Measurements from ENCODE around the gene GATAD2A.

The GATAD2A gene

DNA sequence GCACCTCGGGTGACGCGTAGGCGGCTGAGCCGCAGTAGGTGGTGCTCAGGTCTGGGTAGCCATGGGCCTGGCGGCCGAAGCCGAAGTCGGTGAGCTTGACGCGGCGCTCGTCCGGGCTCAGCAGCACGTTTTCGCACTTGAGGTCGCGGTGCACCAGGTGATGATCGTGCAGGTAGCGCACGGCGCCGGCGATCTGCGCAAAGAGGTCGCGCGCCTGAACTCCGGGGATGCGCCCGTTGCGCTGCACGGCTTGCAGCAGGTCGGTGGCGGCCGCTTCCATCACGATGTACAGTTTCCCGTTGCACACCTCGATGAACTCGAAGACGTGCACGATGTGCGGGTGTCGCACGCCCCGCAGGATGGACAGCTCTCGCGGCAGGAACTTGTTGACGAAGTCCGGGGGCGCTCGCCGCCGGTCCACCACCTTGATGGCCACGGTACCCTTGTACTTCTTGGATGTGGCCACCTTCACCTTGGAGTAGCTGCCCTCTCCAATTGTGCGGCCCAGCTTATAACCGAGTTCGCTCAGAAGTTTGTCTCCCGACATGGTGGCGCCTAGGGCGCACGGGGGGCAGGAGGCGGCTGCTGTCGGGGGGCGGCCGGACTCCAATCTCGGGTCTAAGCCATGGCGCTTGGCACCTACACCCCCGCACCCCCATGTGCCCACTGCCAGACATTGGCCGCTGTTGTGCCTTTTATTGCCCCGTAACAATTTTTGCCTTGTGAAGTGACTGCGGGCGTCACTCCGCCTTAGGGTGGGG lies 109.6 kb downstream of the GATAD2A start, which contains the start of gene TSSK6:
TSSK6 (minus strand) TSS at position 668 of the 761 bp plus-strand sequence; CDS start at position 547, 121 bp downstream.
- no peak for DNase-seq

DNA sequence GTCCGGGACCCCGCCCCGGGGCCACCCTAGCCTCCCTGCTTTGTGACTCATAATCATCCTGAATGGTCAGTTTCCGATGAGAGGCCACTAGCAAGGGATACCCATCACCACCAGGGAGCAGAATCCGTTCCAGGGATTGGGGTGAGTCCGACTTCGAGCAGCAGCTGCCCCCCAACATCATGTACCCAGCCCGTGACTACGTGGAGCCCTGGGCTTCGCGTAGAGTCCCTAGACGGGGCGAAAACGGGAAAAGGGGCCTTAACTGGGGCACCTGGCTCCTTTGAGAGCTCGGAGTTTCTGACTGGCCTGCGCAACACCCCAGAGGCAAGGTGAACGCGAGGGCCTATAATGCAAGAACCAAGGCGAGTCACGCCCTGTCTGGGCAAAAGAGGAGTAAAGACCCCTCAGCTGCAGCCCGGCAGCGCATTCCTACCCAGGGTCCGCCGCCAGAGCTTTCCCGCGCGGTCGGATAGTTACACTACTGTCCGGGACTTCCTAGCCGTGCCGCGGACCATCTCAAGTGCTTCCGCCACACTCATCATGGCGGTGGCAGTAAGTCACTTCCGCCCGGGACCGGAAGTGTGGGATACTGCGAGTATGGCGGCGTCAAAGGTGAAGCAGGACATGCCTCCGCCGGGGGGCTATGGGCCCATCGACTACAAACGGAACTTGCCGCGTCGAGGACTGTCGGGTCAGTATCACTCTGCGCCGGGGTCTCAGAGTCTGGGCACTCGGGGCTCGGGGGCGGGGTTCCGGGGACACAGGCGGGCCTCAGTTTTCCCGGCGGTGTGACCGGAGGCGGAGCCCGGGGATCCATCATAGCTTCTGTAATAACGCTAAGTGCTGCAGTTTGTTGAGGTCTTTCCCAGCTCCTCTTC lies 110.4 kb downstream of the GATAD2A start, which contains the start of gene NDUFA13:
NDUFA13 (plus strand) TSS at position 584 of the 878 bp plus-strand sequence; CDS start at position 598, 14 bp downstream.
- DNase-seq, result peak; percentile 93

DNA sequence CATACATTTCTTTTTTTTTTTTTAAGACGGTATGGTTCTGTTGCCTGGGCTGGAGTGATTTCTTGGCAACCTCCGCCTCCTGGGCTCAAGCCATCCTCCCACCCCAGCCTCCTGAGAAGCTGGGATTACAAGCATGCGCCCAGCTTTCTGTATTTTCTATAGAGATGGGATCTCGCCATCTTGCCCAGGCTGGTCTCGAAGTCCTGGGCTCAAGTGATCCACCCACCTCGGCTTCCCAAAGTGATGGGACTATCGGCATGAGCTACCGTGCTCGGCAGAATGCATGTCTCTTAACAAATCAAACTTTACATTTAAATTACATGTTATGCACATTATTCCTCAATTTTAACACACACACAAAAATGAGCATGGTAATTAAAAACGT lies 111.8 kb downstream of the GATAD2A start:
- DNase-seq, result no peak

DNA sequence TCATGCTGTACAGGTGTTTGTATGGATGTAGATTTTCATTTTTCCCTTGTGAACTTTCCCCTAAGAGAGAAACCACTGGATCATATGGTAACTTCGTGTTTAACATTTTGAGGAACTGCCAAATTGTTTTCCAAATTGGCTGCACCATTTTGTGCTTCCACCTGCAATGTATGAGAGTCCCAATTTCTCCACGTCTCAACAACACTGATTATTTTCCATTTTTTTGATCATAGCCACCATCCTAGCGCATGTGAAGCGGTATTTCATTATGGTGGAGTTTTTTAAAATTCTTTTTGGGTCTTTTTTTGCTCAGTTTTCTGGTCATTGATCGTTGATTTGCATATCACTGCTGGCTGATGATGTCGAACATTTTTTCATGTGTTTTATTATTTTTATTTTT lies 115.5 kb downstream of the GATAD2A start:
- no peak for DNase-seq

DNA sequence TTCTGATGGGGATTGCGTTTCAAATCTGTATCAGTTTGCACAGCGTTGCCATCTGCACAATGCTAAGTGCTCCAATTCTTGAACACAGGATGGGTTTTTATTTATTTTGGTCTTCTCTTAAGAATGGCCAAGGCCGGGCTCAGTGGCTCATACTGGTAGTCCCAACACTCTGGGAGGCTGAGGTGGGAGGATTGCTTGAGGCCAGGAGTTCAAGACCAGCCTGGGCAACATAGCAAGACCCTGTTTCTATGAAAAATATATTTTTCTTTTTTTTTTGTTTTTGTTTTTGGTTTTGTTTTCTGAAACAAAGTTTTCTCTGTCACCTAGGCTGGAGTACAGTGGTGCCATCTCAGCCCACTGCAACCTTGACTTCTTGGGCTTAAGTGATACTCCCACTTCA lies 117.7 kb downstream of the GATAD2A start:
- no peak for DNase-seq

- DNase-seq, result no peak
These were observed 118.6 kb downstream of the GATAD2A start for GRCh38 chr19:19524053-19524452.

DNA sequence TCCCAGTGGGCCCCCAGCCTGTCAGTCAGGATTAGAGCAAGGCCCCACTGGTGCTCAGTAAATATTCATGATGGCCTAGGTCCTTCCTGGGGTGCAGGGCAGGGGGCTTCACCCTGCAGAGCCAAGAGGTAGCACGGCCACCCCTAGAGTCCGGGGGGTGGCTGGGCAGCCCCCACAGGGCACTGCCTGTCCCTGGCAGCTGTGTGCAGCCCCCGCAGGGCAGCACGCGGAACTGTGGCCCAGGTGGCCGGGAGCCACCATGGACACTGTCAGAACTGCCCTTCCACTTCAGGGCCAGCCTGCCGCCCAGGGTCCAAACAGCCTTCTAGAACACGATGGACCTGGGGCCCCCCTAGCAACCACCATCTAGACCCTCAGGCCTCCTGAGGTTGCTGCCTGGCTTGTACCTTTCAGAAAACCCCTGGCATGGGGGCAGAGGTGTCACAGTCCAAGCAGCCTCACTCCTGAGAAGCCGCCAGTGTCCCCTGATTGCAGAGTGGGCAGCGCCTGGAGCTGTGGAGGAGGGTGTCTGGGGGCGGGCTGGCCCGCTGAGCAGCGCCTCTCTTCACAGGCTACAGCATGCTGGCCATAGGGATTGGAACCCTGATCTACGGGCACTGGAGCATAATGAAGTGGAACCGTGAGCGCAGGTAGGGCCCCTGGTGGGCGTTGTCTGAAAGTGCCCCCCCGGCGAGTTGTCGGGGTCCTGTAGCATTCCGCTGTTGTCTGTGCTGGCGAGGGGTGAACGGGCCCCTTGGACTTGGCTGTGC lies 120.3 kb downstream of the GATAD2A start:
- DNase-seq, result no peak

DNA sequence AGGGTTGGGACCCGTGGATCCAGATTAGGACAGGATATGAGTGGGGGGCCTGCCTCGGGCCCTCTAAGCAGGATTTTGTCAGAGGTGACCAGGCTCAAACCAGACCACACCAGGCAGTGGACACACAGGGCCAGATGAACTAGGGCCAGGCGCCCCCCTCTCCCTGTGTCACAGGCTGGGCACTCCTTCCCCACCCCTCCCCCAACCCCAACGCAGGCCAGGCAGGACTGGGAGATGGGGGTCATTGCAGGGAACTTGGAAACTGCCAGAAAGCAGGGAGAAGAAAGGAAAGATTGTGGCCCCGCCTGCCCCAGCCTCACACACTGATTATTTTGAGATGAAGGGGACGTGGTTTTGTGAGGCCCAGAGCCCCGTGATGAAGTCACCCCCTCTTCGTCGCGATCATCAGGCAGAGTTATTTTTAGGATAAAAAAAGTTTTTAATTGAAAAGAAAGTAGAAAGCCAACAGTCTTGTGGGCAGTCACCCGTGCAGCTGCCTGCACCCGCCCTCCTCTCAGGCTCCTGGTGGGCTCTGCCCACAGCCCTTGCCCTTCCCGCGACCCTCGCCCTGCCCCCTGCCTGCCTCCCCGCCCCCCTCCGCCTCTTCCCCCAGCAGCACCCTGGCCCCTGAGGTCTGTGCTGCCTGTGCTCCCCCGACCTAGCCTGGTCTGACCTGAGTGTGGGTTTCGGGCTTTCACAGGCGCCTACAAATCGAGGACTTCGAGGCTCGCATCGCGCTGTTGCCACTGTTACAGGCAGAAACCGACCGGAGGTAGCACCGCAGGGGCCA lies 121.3 kb downstream of the GATAD2A start:
- DNase-seq, result no peak

DNA sequence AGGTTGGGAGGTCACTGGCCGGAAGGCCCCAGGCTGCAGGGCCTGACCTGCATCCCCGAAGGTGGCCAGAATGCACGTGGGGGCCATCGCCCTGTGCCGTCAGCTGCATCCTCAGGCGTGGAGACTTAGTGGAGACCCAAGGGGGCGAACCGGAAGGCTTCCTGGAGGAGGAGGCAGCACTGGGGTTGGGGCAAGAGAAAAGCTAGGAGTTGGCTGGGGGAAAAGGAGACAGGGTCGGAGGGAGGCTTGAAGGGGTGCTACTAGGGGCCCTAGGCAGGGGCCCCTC lies 121.8 kb downstream of the GATAD2A start:
- DNase-seq, result no peak

DNA sequence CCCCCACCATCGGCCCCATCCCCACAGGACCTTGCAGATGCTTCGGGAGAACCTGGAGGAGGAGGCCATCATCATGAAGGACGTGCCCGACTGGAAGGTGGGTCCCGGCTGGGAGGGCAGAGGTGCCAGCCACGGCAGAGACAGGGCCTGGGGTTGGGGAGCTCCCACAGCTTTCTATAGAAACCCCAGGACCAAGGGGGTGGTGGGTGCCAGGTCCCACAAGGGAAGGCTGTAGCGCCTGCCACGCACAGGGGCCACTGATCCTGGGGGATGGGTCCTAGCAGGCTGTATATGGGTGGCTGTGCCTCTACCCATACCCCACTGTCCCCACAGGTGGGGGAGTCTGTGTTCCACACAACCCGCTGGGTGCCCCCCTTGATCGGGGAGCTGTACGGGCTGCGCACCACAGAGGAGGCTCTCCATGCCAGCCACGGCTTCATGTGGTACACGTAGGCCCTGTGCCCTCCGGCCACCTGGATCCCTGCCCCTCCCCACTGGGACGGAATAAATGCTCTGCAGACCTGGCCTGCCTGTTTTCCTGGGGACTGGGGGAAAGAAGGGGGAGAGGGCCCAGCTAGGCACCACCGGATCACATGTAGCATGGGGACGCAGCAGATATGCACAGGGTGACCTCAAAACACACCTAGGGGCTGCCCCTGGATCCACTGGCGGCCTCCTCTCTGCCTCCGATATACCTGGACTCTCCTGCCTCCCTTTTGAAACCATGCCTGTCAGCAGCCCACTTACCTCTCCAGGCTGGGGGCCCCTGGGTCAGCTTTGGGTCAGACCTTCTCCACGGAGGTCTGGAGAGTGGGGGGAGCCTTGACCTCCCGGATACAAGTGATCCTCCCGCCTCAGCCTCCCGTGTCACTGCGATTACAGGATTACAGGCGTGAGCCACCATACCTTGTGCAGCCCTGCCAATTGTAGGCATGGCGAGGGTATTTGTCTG lies 122.5 kb downstream of the GATAD2A start:
- DNase-seq, result no peak

DNA sequence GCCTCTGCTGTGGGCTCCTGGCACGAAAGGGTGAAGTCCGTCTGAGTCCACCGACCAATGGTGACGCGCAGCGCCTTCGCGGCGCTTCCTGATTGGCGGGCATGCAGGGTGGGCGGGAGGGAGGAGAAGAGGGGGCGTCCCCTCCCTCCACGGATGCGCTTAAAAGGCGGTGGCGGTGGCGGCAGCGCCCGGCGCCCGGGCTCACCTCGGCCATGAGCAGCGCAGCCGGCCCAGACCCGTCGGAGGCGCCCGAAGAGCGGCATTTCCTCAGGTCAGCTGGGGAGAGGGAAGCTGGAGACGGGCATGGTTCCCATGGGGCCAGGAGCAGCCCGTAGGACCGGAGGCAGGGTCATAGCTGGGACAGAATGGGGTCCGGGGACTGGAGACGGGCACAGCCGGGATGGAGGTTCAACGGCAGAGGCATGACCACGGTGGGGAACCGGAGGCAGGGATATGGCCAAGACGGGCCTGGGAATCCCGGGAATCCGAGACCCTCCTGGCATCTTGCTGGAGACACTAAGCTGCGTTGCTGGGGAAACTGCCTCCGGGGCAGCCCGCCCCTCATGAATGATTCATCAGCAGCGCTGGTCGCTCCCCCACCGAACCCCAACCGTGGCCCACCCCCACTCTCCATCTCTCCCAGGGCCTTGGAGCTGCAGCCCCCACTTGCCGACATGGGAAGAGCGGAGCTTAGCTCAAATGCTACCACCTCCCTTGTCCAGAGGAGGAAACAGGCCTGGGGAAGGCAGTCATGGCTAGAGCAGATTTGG lies 123.4 kb downstream of the GATAD2A start, which contains the start of gene YJEFN3:
YJEFN3 (plus strand) TSS at position 191 of the 770 bp plus-strand sequence; CDS start at position 213, 22 bp downstream.
- no peak for DNase-seq

GRCh38 chr19:19529783-19530422 lies 124.4 kb downstream of the GATAD2A start:
- no peak for DNase-seq

GRCh38 chr19:19530423-19530804 lies 124.9 kb downstream of the GATAD2A start:
- no peak for DNase-seq

- DNase-seq, result no peak
These were observed 125.4 kb downstream of the GATAD2A start for GRCh38 chr19:19530889-19531288.

DNA sequence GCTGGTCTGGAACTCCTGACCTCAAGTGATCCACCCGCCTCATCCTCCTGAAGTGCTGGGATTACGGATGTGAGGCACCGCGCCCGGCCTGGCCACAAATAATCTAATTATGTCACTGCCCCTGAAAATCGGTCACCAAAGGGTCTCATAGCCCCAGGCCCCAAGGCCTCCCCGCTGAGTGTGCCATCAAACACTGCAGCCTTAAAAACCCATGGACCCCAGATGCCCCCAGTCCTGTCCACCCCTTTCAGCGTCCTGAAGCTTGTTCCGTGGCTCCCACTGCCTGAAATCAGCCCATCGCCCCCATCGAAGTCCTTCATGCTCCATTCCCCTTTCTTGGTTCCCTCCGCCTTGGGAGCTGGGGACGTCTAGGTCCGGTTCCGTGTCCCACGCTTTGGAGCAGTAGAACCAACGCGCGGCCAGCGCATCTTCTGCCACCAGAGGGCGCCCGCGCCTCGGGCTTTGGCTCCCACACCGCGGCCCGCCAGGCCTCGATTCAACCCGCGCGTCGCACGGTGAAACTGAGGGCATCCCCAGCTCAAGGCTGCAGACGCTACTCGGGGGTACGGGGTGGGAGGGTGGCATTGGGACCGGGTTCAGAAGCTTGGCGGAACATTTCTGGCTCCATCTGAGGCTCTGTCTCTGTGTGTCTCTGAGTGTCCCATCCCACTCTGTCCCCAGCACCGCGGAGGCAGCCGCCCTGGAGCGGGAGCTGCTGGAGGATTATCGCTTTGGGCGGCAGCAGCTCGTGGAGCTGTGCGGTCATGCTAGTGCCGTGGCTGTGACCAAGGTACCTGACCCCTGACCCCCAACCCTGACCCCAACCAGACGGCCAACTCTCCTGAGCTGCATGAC lies 126.7 kb downstream of the GATAD2A start:
- peak; percentile 60 for DNase-seq

DNA sequence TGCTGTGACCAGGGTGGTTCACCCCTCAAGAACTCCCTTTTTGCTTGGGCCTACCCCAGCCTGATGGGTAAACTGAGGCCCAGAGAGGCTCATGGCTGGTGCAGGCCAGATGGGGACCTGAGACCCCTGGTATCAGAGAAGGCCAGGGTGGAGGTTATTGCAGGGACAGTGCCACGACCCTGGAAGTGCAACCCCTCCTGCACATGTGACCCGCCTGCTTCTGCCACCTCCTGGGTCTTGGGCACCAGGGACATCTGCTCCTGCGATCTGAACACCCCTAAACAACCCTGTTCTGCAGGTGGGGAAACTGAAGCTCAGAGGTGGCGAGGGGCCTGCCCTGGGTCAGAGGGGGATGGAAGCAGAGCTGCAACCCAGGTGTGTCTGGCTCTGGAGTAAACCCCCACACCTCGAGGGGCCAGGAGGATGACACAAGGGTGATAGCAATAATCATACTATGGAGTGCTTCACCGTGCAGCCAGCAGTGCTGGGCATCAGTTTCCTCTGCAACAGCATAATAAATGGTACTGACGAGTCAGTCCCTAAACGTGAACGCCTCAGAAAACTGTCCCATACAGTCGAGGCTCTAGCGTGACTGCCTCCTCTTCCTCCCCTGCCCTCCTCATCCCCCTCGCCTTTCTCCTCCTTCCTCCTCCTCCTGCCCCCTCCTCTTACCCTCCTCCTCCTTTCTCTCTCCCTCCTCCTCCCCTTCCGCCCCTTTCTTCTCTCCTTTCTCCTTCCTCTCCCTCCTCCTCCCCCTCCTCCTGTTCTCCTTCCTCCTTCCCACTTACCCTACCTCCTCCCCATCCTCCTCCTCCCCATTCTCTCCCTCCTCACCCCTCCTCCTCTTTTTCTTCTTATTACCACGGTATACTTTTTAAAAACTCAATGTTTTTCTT lies 127.6 kb downstream of the GATAD2A start:
- no peak for DNase-seq

- no peak for DNase-seq
These were observed 128.4 kb downstream of the GATAD2A start for GRCh38 chr19:19533841-19534240.
